GM12878 (cell line): ENCODE measurements around the gene TDO2. TPM values are rescaled to one million over a fixed set of nuclear protein-coding genes. Genes with fewer than 3 reads are reported as not detected.

Experiments
- ATAC-seq: fragments of 200-7000 bp; cut with Tn5 transposase; 3 replicates; pipeline ENCODE4 v1.9.1; 2020; ENCODE audit warnings: mild to moderate bottlenecking, moderate library complexity
- BruUV-seq: library from RNA; stranded (reverse); fragments of 400-500 nt; replicated peaks from 2 replicates; lab custom pipeline; 2021; lab: Mats Ljungman, UMichigan
- CTCF ChIA-PET: fragments of 300-600 bp; sonication (Branson Sonifier 250); formaldehyde crosslinking; extraction: SDS; loops from one replicate; lab custom pipeline; 2021; ENCODE audit warnings: inconsistent platforms; lab: Yijun Ruan, JAX
- POLR2A ChIA-PET: fragments of 350-600 bp; formaldehyde crosslinking; extraction: SDS; loops from one replicate; lab custom pipeline; 2021; ENCODE audit warnings: inconsistent platforms; lab: Charles Lee
- RAD21 ChIA-PET: fragments of 300-600 bp; sonication (Branson Sonifier 250); formaldehyde crosslinking; loops from one replicate; lab custom pipeline; 2023; ENCODE audit warnings: antibody characterized with exemption; ENCODE audit not compliant: unreplicated experiment; lab: Charles Lee
- SMC1A ChIA-PET: fragments of 300-600 bp; sonication (Branson Sonifier 250); formaldehyde crosslinking; loops from one replicate; lab custom pipeline; 2023; ENCODE audit not compliant: unreplicated experiment, uncharacterized antibody; lab: Charles Lee
- DNase-seq: peaks from one replicate; pipeline ENCODE4 v3.0.0-alpha.2; 2011; ENCODE audit warnings: low read depth, low spot score
- FAIRE-seq: peaks from 3 replicates; lab custom pipeline; 2011; peaks lifted over from hg19 to GRCh38; lab: Jason Lieb, UNC
- H2AFZ ChIP-seq: 2 replicates; pipeline ENCODE4 v1.6.0; 2011; ENCODE audit warnings: low read depth, low read length, control low read depth; ENCODE audit not compliant: control insufficient read depth
- H3K27ac ChIP-seq: 2 replicates; pipeline ENCODE4 v1.5.1; 2011; ENCODE audit warnings: control low read depth; ENCODE audit not compliant: control insufficient read depth, insufficient read depth
- H3K27me3 ChIP-seq, 2 experiments: replicated peaks in 1 of 2; 2 replicates each; pipeline versions ENCODE4 v1.6.0 to v1.6.1; 2011; ENCODE audit warnings: low read length in 1 of 2; ENCODE audit not compliant: control insufficient read depth in 2 of 2, insufficient read depth in 2 of 2
- H3K36me3 ChIP-seq, 2 experiments: 2 replicates each; pipeline ENCODE4 v1.5.1; 2011; ENCODE audit warnings: low read length in 1 of 2; ENCODE audit not compliant: control insufficient read depth in 2 of 2, insufficient read depth in 2 of 2
- H3K4me1 ChIP-seq: 2 replicates; pipeline ENCODE4 v1.6.1; 2011; ENCODE audit warnings: mild to moderate bottlenecking, low read length, moderate library complexity, mixed read lengths; ENCODE audit not compliant: control insufficient read depth, insufficient read depth
- H3K4me2 ChIP-seq: 2 replicates; pipeline ENCODE4 v1.6.0; 2011; ENCODE audit warnings: control low read depth; ENCODE audit not compliant: control insufficient read depth, insufficient read depth
- H3K4me3 ChIP-seq: fragments of 200-600 bp; sonication (generic); 2 replicates; pipeline ENCODE4 v1.5.1; 2016
- H3K79me2 ChIP-seq: 2 replicates; pipeline ENCODE4 v1.6.0; 2011; ENCODE audit warnings: low read length; ENCODE audit not compliant: control insufficient read depth, insufficient read depth
- H3K9ac ChIP-seq: 2 replicates; pipeline ENCODE4 v1.8.0; 2011; ENCODE audit warnings: low read length, control low read depth, mixed read lengths; ENCODE audit not compliant: control insufficient read depth, insufficient read depth
- H3K9me3 ChIP-seq: replicated peaks from 3 replicates; pipeline ENCODE4 v1.5.1; 2011; ENCODE audit warnings: mild to moderate bottlenecking, low read length; ENCODE audit not compliant: control insufficient read depth, insufficient read depth
- H4K20me1 ChIP-seq: 2 replicates; pipeline ENCODE4 v1.6.0; 2011; ENCODE audit not compliant: control insufficient read depth, insufficient read depth
- ATF3 ChIP-seq: IDR thresholded peaks from 2 replicates; pipeline ENCODE4 v1.6.1; 2011; ENCODE audit warnings: low read depth, mild to moderate bottlenecking, low read length, moderate library complexity, borderline replicate concordance; ENCODE audit errors: extremely low read depth
- ELK1 ChIP-seq: IDR thresholded peaks from 2 replicates; pipeline ENCODE4 v1.6.1; 2012; ENCODE audit warnings: low read depth, low read length, improper control_type of control experiment
- ESRRA ChIP-seq: IDR thresholded peaks from 2 replicates; pipeline ENCODE4 v1.6.1; 2012; ENCODE audit warnings: mild to moderate bottlenecking, low read length, improper control_type of control experiment
- ZBTB33 ChIP-seq: fragments of 450-650 bp; IDR thresholded peaks from 2 replicates; pipeline ENCODE4 v1.6.1; 2017; ENCODE audit warnings: mild to moderate bottlenecking
- WGBS: methylation state at CpG from one replicate; pipeline ENCODE4 v1.1.6; 2016; ENCODE audit warnings: low lambda C conversion rate; ENCODE audit not compliant: insufficient replicate concordance, insufficient coverage; ENCODE audit errors: missing lambda C conversion rate; 5-methylcytosine and 5-hydroxymethylcytosine counted together
- in situ Hi-C: fragments of 300-500 bp; cut with MboI; formaldehyde crosslinking; loops from 9 replicates; pipeline ENCODE4 v1.14.3; 2018; ENCODE audit warnings: mixed read lengths
- intact Hi-C: fragments of 100-400 bp; cut with micrococcal nuclease; formaldehyde crosslinking; loops from one replicate; pipeline ENCODE4 v1.14.2; 2022; ENCODE audit not compliant: unreplicated experiment
- polyA plus RNA-seq, 11 experiments: library from polyadenylated mRNA; depleted of rRNA in 4 of 11; unstranded in 6 of 11; stranded (reverse) in 5 of 11; fragments of >200 nt; fragmentation: Nextera tagmentation in 4 of 11; fragmentation: Illumina TruSeq in 1 of 11; extraction: Ambion mirVana in 4 of 11; extraction: Trizol in 1 of 11; gene quantifications; 1 replicate in 1 of 11; 2 replicates in 10 of 11; pipeline versions ENCODE4 v1.2.1 to v1.2.3, GENCODE V29; 2011 to 2016; ENCODE audit warnings: inconsistent platforms in 2 of 11, missing spikeins in 2 of 11, low read depth in 1 of 11
- total RNA-seq, 4 experiments: library from RNA; depleted of rRNA in 3 of 4; stranded (reverse); fragments of >200 nt in 3 of 4; fragmentation: Illumina TruSeq in 1 of 4; extraction: Trizol in 1 of 4; gene quantifications; 2 replicates each; pipeline versions ENCODE4 v1.2.1 to v1.2.3, GENCODE V29; 2013 to 2021

Gene TDO2
- total and polyA plus RNA-seq, 10 of the 15 experiments (the other 5 are each of a cell fraction or from before 2014, with no cell fraction given) = 0.12 to 1.5 (median 0.23) TPM; not detected in 1

GRCh38 chr4:155946486-155946885 lies 43.0 kb downstream of the TDO2 start (continued):
- TF ChIP-seq ZBTB33 = no peak
- no peak for TF ChIP-seq ESRRA
- TF ChIP-seq ATF3 = no peak

DNA sequence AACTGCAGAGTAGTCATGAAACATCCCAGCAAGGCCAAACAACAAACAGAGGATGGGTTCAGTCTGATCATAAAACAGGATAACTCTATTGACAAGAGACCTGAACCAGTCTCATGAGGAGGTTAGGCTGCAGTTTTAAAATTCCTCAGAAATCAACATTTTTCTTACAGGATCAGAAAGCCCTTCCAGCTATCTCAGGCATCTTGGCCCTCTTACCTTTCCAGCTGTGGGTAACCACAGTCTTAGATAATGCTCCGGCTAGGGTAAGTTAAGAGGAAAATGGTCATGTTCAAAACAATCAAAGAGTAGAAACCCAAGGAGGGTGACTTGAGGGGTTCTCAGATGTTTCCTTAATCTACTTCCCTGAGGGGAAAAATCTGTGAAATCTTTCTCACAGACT lies 45.0 kb downstream of the TDO2 start:
- H3K4me1 ChIP-seq = no peaks in the 10 kb centered on the region
- H3K79me2 ChIP-seq = no peaks in the 10 kb centered on the region; the same call in 1 of the 2 replicates
- ChIA-PET RAD21 (interaction anchor here (1.7 to 1.8 kb wide), 2 partner anchors 138 to 140 kb away, joined by 4 to 8 read pairs; no protein-coding TSS in a partner anchor), CTCF (interaction anchor here (8.5 kb wide), 1 partner anchor 139 kb away, joined by 186 read pairs; no protein-coding TSS in a partner anchor), POLR2A (no interaction called here), SMC1A (interaction anchor here (1.4 to 2.3 kb wide), 2 partner anchors 102 to 139 kb away, joined by 3 to 13 read pairs; no protein-coding TSS in a partner anchor)
- no peak overlapping the region for H2AFZ ChIP-seq
- intact Hi-C loops (no loop called here), in situ Hi-C loops (no loop called here)
- no TSS peak for BruUV-seq
- H3K4me2 ChIP-seq = no peak overlapping the region
- H3K27ac ChIP-seq = no peak overlapping the region
- no peaks in the 10 kb centered on the region for H3K9me3 ChIP-seq
- no peaks in the 10 kb centered on the region for H3K36me3 ChIP-seq
- FAIRE-seq (no peak), DNase-seq (no peak), ATAC-seq (no peak)
- H3K27me3 ChIP-seq = no peaks in the 10 kb centered on the region
- no peak overlapping the region for H3K4me3 ChIP-seq
- TF ChIP-seq ELK1 = no peak
- H4K20me1 ChIP-seq = no peaks in the 10 kb centered on the region
- 95% methylated on average over 1 of the region's 1 CpG for WGBS
- no peak overlapping the region for H3K9ac ChIP-seq
